HepG2 (cell line): ENCODE data around the gene NUP93. TPM values are rescaled to one million over a fixed set of nuclear protein-coding genes. Genes with fewer than 3 reads are reported as not detected.

Source experiments
- ELF1 ChIP-seq: sonication (generic); formaldehyde crosslinking; IDR thresholded peaks from 2 replicates; pipeline ENCODE4 v1.4.0; 2020; ENCODE audit warnings: missing genetic modification reagents
- ELF3 ChIP-seq: IDR thresholded peaks from 2 replicates; pipeline ENCODE4 v1.6.1; 2016; ENCODE audit warnings: missing genetic modification reagents, missing compliant biosample characterization
- ERF ChIP-seq: IDR thresholded peaks from 2 replicates; pipeline ENCODE4 v1.6.1; 2018; ENCODE audit warnings: missing biosample characterization, missing genetic modification reagents
- ETV5 ChIP-seq: IDR thresholded peaks from 2 replicates; pipeline ENCODE4 v1.6.1; 2018; ENCODE audit warnings: missing biosample characterization, missing genetic modification reagents, inconsistent platforms, borderline replicate concordance
- FOXC1 ChIP-seq: sonication (generic); formaldehyde crosslinking; IDR thresholded peaks from 2 replicates; pipeline ENCODE4 v1.8.0; 2022; ENCODE audit warnings: mild to moderate bottlenecking, missing genetic modification reagents, borderline replicate concordance
- GATAD1 ChIP-seq: IDR thresholded peaks from 2 replicates; pipeline ENCODE4 v1.6.1; 2016; ENCODE audit warnings: missing genetic modification reagents, missing compliant biosample characterization
- ISX ChIP-seq: sonication (generic); formaldehyde crosslinking; conservative IDR thresholded peaks from 2 replicates; pipeline ENCODE4 v1.5.0; 2020; ENCODE audit warnings: missing genetic modification reagents
- KDM4B ChIP-seq: sonication (generic); formaldehyde crosslinking; IDR thresholded peaks from 2 replicates; pipeline ENCODE4 v1.4.0; 2020; ENCODE audit warnings: missing genetic modification reagents
- KDM5A ChIP-seq: fragments of 200-600 bp; sonication (generic); IDR thresholded peaks from 2 replicates; pipeline ENCODE4 v1.7.0; 2018; ENCODE audit warnings: antibody characterized with exemption, mild to moderate bottlenecking, low read length, borderline replicate concordance
- MAF1 ChIP-seq: sonication (generic); formaldehyde crosslinking; IDR thresholded peaks from 2 replicates; pipeline ENCODE4 v1.5.0; 2020; ENCODE audit warnings: missing genetic modification reagents, borderline replicate concordance
- POLR2AphosphoS2 ChIP-seq: IDR thresholded peaks from 2 replicates; pipeline ENCODE4 v1.6.1; 2011; ENCODE audit warnings: low read depth, low read length, improper control_type of control experiment
- SIX1 ChIP-seq: sonication (generic); formaldehyde crosslinking; IDR thresholded peaks from 2 replicates; pipeline ENCODE4 v1.4.0; 2020; ENCODE audit warnings: missing genetic modification reagents, borderline replicate concordance
- SOX13 ChIP-seq, 3 experiments: fragments of 450-650 bp in 1 of 3; sonication (generic) in 1 of 3; formaldehyde crosslinking in 1 of 3; IDR thresholded peaks in 2 of 3; conservative IDR thresholded peaks in 1 of 3; 2 replicates each; pipeline versions ENCODE4 v1.5.0 to v1.6.1; 2016 to 2020; ENCODE audit warnings: antibody characterized with exemption in 1 of 3, mild to moderate bottlenecking in 1 of 3, missing compliant biosample characterization in 1 of 3, missing genetic modification reagents in 1 of 3, moderate library complexity in 1 of 3
- SOX5 ChIP-seq: IDR thresholded peaks from 2 replicates; pipeline ENCODE4 v1.6.1; 2016; ENCODE audit warnings: borderline replicate concordance
- TOE1 ChIP-seq: sonication (generic); formaldehyde crosslinking; IDR thresholded peaks from 2 replicates; pipeline ENCODE4 v1.4.0; 2020; ENCODE audit warnings: mild to moderate bottlenecking, missing genetic modification reagents
- U2AF2 ChIP-seq: fragments of 200-400 bp; formaldehyde crosslinking; IDR thresholded peaks from 2 replicates; pipeline ENCODE4 v1.6.1; 2017; ENCODE audit warnings: low read depth, mild to moderate bottlenecking, low read length
- ZNF563 ChIP-seq: sonication (generic); formaldehyde crosslinking; IDR thresholded peaks from 2 replicates; pipeline ENCODE4 v1.8.0; 2022; ENCODE audit warnings: mild to moderate bottlenecking, moderate library complexity, missing genetic modification reagents
- polyA plus RNA-seq, 8 experiments: library from polyadenylated mRNA; depleted of rRNA in 3 of 8; stranded (reverse) in 7 of 8; unstranded in 1 of 8; fragments of >200 nt; fragmentation: Illumina TruSeq in 4 of 8; extraction: Trizol in 4 of 8; gene quantifications; 2 replicates each; pipeline versions ENCODE4 v1.2.1 to v1.2.3, GENCODE V29; 2011 to 2016; ENCODE audit warnings: low read depth in 4 of 8, missing spikeins in 1 of 8, mixed read lengths in 1 of 8; ENCODE audit not compliant: insufficient read depth in 1 of 8
- total RNA-seq, 5 experiments: library from RNA; depleted of rRNA; stranded (reverse); fragments of >200 nt; fragmentation: Illumina TruSeq; extraction: Trizol; gene quantifications; 2 replicates each; pipeline ENCODE4 v1.2.3, GENCODE V29; 2016; ENCODE audit warnings: low read depth in 1 of 5
- TF ChIP-seq, protein P1 (sequence below): sonication (generic); formaldehyde crosslinking; IDR thresholded peaks from 2 replicates; pipeline ENCODE4 v1.4.0; 2020; ENCODE audit warnings: missing genetic modification reagents
- TF ChIP-seq, protein P2 (sequence below): sonication (generic); formaldehyde crosslinking; IDR thresholded peaks from 2 replicates; pipeline ENCODE4 v1.8.0; 2022; ENCODE audit warnings: low read depth, missing genetic modification reagents
- TF ChIP-seq, protein P3 (sequence below): IDR thresholded peaks from 2 replicates; pipeline ENCODE4 v1.4.0; 2020; ENCODE audit warnings: mild to moderate bottlenecking, missing genetic modification reagents
- TF ChIP-seq, protein P4 (sequence below): sonication (generic); formaldehyde crosslinking; IDR thresholded peaks from 2 replicates; pipeline ENCODE4 v1.8.1; 2022; ENCODE audit warnings: mild to moderate bottlenecking, missing genetic modification reagents

NUP93 gene
- total and polyA plus RNA-seq, 2 of the 13 experiments (the other 11 are each of a cell fraction or from before 2014, with no cell fraction given): 58.5 to 140 TPM

DNA sequence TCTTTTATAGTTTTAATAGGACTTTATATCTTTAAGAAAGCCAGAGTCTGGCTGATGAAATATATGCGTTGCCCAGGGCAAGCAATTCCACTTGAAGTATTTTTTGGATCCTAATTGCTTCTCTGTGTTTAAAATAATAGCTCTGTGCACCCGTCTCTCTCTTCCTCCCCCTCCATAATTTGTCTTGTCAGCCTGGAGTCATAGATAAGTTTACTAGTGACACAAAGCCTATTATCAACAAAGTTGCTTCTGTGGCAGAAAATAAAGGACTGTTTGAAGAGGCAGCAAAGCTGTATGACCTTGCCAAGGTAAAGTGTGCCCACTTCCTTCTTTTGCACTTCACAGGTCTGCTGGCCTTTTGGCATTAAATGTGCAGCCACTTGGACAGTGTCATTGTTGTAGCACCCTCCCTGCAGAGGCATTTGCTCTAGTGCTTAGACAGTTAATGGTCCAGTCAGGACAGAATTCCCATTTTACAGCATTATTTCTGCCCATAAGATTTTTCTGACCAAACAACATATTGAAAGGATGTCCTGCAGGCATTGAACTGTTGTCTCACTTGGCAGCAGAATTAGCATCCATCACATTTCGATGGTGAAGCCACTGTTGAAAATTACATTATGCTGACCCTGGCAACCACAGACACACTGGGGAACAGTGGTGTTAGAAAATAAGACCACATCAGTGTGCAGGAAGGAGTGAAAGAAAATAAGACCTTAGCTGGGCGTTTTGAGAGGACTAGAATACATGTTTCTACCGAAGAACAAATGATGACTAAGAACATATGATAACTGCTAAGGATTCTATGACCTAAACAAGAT lies 106.7 kb downstream of the NUP93 start (continued):
- TF ChIP-seq, protein P1, sequence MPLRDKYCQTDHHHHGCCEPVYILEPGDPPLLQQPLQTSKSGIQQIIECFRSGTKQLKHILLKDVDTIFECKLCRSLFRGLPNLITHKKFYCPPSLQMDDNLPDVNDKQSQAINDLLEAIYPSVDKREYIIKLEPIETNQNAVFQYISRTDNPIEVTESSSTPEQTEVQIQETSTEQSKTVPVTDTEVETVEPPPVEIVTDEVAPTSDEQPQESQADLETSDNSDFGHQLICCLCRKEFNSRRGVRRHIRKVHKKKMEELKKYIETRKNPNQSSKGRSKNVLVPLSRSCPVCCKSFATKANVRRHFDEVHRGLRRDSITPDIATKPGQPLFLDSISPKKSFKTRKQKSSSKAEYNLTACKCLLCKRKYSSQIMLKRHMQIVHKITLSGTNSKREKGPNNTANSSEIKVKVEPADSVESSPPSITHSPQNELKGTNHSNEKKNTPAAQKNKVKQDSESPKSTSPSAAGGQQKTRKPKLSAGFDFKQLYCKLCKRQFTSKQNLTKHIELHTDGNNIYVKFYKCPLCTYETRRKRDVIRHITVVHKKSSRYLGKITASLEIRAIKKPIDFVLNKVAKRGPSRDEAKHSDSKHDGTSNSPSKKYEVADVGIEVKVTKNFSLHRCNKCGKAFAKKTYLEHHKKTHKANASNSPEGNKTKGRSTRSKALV (CRISPR knock-in tag): no peak
- TF ChIP-seq GATAD1 (CRISPR knock-in tag) (no peak), POLR2AphosphoS2 (no peak), ETV5 (CRISPR knock-in tag) (peak; percentile 25; the same call in 1 of the 2 replicates), KDM4B (no peak), KDM5A (no peak), MAF1 (CRISPR knock-in tag) (no peak), ERF (CRISPR knock-in tag) (no peak), ELF1 (CRISPR knock-in tag) (no peak), SIX1 (no peak), ELF3 (CRISPR knock-in tag) (0 out of 2 replicates have a peak, but pooled peaks have one; percentile 21), FOXC1 (CRISPR knock-in tag) (no peak), ISX (CRISPR knock-in tag) (no peak), SOX13 (IDR thresholded peaks at IDR 0.05) (no peak), SOX13 (CRISPR knock-in tag; conservative IDR thresholded peaks at IDR 0.05 in 1 of 2, IDR thresholded peaks at IDR 0.05 in 1 of 2) (peak in 1 of 2 experiments; percentile 64; a peak in 1 of 4 replicates), SOX5 (CRISPR knock-in tag) (peak; percentile 58; the same call in 1 of the 2 replicates), ZNF563 (CRISPR knock-in tag) (no peak), U2AF2 (no peak), TOE1 (no peak)
- TF ChIP-seq, protein P2, sequence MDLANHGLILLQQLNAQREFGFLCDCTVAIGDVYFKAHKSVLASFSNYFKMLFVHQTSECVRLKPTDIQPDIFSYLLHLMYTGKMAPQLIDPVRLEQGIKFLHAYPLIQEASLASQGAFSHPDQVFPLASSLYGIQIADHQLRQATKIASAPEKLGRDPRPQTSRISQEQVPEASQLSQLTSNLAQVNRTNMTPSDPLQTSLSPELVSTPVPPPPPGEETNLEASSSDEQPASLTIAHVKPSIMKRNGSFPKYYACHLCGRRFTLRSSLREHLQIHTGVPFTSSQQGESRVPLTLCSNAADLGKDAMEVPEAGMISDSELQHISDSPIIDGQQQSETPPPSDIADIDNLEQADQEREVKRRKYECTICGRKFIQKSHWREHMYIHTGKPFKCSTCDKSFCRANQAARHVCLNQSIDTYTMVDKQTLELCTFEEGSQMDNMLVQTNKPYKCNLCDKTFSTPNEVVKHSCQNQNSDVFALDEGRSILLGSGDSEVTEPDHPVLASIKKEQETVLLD: no peak
- TF ChIP-seq, protein P3, sequence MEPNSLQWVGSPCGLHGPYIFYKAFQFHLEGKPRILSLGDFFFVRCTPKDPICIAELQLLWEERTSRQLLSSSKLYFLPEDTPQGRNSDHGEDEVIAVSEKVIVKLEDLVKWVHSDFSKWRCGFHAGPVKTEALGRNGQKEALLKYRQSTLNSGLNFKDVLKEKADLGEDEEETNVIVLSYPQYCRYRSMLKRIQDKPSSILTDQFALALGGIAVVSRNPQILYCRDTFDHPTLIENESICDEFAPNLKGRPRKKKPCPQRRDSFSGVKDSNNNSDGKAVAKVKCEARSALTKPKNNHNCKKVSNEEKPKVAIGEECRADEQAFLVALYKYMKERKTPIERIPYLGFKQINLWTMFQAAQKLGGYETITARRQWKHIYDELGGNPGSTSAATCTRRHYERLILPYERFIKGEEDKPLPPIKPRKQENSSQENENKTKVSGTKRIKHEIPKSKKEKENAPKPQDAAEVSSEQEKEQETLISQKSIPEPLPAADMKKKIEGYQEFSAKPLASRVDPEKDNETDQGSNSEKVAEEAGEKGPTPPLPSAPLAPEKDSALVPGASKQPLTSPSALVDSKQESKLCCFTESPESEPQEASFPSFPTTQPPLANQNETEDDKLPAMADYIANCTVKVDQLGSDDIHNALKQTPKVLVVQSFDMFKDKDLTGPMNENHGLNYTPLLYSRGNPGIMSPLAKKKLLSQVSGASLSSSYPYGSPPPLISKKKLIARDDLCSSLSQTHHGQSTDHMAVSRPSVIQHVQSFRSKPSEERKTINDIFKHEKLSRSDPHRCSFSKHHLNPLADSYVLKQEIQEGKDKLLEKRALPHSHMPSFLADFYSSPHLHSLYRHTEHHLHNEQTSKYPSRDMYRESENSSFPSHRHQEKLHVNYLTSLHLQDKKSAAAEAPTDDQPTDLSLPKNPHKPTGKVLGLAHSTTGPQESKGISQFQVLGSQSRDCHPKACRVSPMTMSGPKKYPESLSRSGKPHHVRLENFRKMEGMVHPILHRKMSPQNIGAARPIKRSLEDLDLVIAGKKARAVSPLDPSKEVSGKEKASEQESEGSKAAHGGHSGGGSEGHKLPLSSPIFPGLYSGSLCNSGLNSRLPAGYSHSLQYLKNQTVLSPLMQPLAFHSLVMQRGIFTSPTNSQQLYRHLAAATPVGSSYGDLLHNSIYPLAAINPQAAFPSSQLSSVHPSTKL (CRISPR knock-in tag): peak; percentile 46; the same call in 1 of the 2 replicates
- TF ChIP-seq, protein P4, sequence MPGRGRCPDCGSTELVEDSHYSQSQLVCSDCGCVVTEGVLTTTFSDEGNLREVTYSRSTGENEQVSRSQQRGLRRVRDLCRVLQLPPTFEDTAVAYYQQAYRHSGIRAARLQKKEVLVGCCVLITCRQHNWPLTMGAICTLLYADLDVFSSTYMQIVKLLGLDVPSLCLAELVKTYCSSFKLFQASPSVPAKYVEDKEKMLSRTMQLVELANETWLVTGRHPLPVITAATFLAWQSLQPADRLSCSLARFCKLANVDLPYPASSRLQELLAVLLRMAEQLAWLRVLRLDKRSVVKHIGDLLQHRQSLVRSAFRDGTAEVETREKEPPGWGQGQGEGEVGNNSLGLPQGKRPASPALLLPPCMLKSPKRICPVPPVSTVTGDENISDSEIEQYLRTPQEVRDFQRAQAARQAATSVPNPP: no peak
